AG20443 (cell line): ENCODE measurements around the gene LAMB2.

Experiments
- DNase-seq: peaks from one replicate; pipeline ENCODE4 v3.0.0; 2012; ENCODE audit warnings: low spot score, mixed read lengths

The LAMB2 gene

GRCh38 chr3:49132437-49133225 lies at the start of gene LAMB2:
LAMB2 (minus strand) TSS chr3:49133050; CDS start chr3:49132867, 183 bp downstream.
- DNase-seq, result peak; percentile 86

- DNase-seq, result no peak
Observed at GRCh38 chr3:49181351-49181750, 48.5 kb upstream of the LAMB2 start.

GRCh38 chr3:49180116-49180515 lies 47.3 kb upstream of the LAMB2 start:
- no peak for DNase-seq

- DNase-seq, result no peak
Observed at GRCh38 chr3:49177073-49177472, 44.2 kb upstream of the LAMB2 start.

GRCh38 chr3:49175530-49175929 lies 42.7 kb upstream of the LAMB2 start:
- DNase-seq, result no peak

- no peak for DNase-seq
Observed at GRCh38 chr3:49174397-49174985, 41.6 kb upstream of the LAMB2 start.

- no peak for DNase-seq
Observed at GRCh38 chr3:49173792-49174170, 40.9 kb upstream of the LAMB2 start.

- no peak for DNase-seq
Observed at GRCh38 chr3:49173116-49173791, 40.4 kb upstream of the LAMB2 start.

GRCh38 chr3:49172551-49173041 lies 39.7 kb upstream of the LAMB2 start:
- DNase-seq, result no peak

GRCh38 chr3:49171775-49172500 lies 39.1 kb upstream of the LAMB2 start:
- peak; percentile 34 for DNase-seq

GRCh38 chr3:49171119-49171774 lies 38.4 kb upstream of the LAMB2 start, which contains the start of gene KLHDC8B:
KLHDC8B (plus strand) TSS chr3:49171598; CDS start chr3:49172770, 1,172 bp downstream.
- peak; percentile 96 for DNase-seq

GRCh38 chr3:49170744-49171118 lies 37.9 kb upstream of the LAMB2 start:
- DNase-seq, result no peak

GRCh38 chr3:49166752-49167556 lies 34.1 kb upstream of the LAMB2 start:
- DNase-seq, result no peak

- peak; percentile 95 for DNase-seq
Observed at GRCh38 chr3:49165771-49166751, 33.2 kb upstream of the LAMB2 start, which contains the start of gene CCDC71. CCDC71 (minus strand) TSS chr3:49166331; CDS start chr3:49164208, 2,123 bp downstream.

- DNase-seq, result no peak
Observed at GRCh38 chr3:49164983-49165720, 32.3 kb upstream of the LAMB2 start.

- no peak for DNase-seq
Observed at GRCh38 chr3:49163609-49164008, 30.8 kb upstream of the LAMB2 start.

GRCh38 chr3:49162751-49163419 lies 30.0 kb upstream of the LAMB2 start:
- DNase-seq, result no peak
